Activated CD4-positive, alpha-beta memory T cell treated with anti-CD3 and anti-CD28 coated beads, Interleukin-2, amount 10 ng/mL, durations not matched to agents 7 days and 5 days (primary cell): ENCODE data around the gene LPP. TPM values are rescaled to one million over a fixed set of nuclear protein-coding genes. Genes with fewer than 3 reads are reported as not detected.

ENCODE experiments used
- CTCF ChIA-PET: fragments of 350-600 bp; sonication (Branson Sonifier 250); formaldehyde crosslinking; loops from one replicate; lab custom pipeline; 2021; ENCODE audit warnings: antibody characterized with exemption, inconsistent platforms; lab: Charles Lee
- POLR2A ChIA-PET: fragments of 350-600 bp; sonication (Branson Sonifier 250); formaldehyde crosslinking; loops from one replicate; lab custom pipeline; 2021; ENCODE audit warnings: antibody characterized with exemption; lab: Charles Lee
- DNase-seq: peaks from one replicate; pipeline ENCODE4 v3.0.0-alpha.2; 2020
- H3K27ac Mint-ChIP-seq: one replicate; pipeline ENCODE4 v1.8.0; 2021; ENCODE audit warnings: mild to moderate bottlenecking, mixed read lengths
- H3K27me3 Mint-ChIP-seq: one replicate; pipeline ENCODE4 v1.8.0; 2021; ENCODE audit warnings: mixed read lengths
- H3K36me3 Mint-ChIP-seq: one replicate; pipeline ENCODE4 v1.8.0; 2021; ENCODE audit warnings: low read depth, mixed read lengths
- H3K4me1 Mint-ChIP-seq: one replicate; pipeline ENCODE4 v1.8.0; 2021; ENCODE audit warnings: mixed read lengths
- H3K4me3 Mint-ChIP-seq: one replicate; pipeline ENCODE4 v1.8.0; 2021; ENCODE audit warnings: mild to moderate bottlenecking, mixed read lengths
- H3K9me3 Mint-ChIP-seq: one replicate; pipeline ENCODE4 v1.8.0; 2021; ENCODE audit warnings: mixed read lengths
- total RNA-seq, 2 experiments: library from RNA; stranded (reverse); gene quantifications; one replicate each; pipeline ENCODE4 v1.2.3, GENCODE V29; 2021

Gene LPP
- total RNA-seq, 2 experiments from 2014 or later, result 51.4 to 52.4 TPM

DNA sequence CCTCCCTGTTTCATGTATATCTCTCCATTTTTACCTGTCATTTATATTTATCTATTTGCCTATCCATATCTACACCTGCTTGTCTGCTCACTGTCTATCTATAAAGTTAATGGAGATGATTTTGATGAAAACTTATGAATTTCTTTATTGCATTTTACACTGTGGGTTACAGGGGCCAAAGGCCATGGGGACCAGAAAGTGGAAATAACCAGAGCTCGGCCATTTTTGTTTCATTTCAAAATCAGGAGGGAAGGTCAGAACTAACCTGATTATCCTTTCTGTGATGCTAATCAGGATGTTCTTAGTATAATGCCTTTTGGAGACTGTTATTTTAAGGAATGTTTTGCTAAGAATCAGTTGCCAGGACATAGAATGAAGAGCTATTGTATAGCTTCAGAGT is 147.2 kb downstream of the LPP start:
- no peak overlapping the region for H3K4me3 Mint-ChIP-seq
- no peak overlapping the region for H3K27ac Mint-ChIP-seq

GRCh38 chr3:188303286-188303799 is 149.4 kb downstream of the LPP start:
- H3K9me3 Mint-ChIP-seq, result no peaks in the 10 kb centered on the region
- peaks cover 27% of the 10 kb centered on the region for H3K4me1 Mint-ChIP-seq
- ChIA-PET CTCF (interaction anchor here (1.8 kb wide), 1 partner anchor 9 kb away, joined by 6 read pairs; no protein-coding TSS in a partner anchor), POLR2A (no interaction called here)
- H3K4me3 Mint-ChIP-seq, result no peak overlapping the region
- H3K27ac Mint-ChIP-seq, result no peak overlapping the region
- H3K36me3 Mint-ChIP-seq, result peaks cover 27% of the 10 kb centered on the region
- DNase-seq, result no peak
- H3K27me3 Mint-ChIP-seq, result peaks cover 34% of the 10 kb centered on the region

More for the DNA sequence above, 147.2 kb downstream of the LPP start:
- no peaks in the 10 kb centered on the region for H3K9me3 Mint-ChIP-seq
- peaks cover 42% of the 10 kb centered on the region for H3K4me1 Mint-ChIP-seq
- ChIA-PET POLR2A (no interaction called here), CTCF (interaction anchor here (1.8 to 4.8 kb wide), 2 partner anchors 560 to 561 kb away, joined by 11 to 25 read pairs; no protein-coding TSS in a partner anchor)
- H3K36me3 Mint-ChIP-seq, result peaks cover 12% of the 10 kb centered on the region
- H3K27me3 Mint-ChIP-seq, result peaks cover 20% of the 10 kb centered on the region
- no peak for DNase-seq

GRCh38 chr3:188303823-188304222 is 149.9 kb downstream of the LPP start:
- peaks cover 22% of the 10 kb centered on the region for H3K4me1 Mint-ChIP-seq
- peaks cover 28% of the 10 kb centered on the region for H3K36me3 Mint-ChIP-seq
- no peak for DNase-seq
- POLR2A ChIA-PET, result no interaction called here
- peaks cover 38% of the 10 kb centered on the region for H3K27me3 Mint-ChIP-seq
- H3K27ac Mint-ChIP-seq, result no peak overlapping the region
- no peak overlapping the region for H3K4me3 Mint-ChIP-seq
- CTCF ChIA-PET, result interaction anchor here (1.1 to 1.8 kb wide), 3 partner anchors 9 to 564 kb away, joined by 3 to 7 read pairs (median 6); no protein-coding TSS in a partner anchor
- H3K9me3 Mint-ChIP-seq, result no peaks in the 10 kb centered on the region

DNA sequence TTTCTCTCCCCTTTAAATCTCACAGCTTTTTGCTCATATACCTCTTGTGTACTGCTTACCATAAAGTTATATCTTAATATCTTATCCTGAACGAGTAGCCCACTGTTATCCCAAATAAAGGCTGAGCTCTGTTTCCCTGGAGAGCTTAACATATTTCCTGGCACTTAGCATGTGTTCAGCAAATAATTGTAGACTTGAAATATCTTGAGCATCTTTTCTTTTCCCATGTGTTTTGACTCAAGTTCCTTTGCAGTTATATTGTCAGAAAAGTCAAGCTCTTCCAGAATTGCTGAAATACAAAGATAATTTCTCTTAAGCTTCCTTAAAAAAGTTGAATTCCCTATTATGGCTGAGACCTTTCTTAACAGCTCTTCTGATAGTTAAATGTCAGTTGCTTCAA is 150.5 kb downstream of the LPP start:
- CTCF ChIA-PET, result interaction anchor here (1.1 to 1.8 kb wide), 3 partner anchors 10 to 565 kb away, joined by 3 to 7 read pairs (median 6); no protein-coding TSS in a partner anchor
- no peak overlapping the region for H3K4me3 Mint-ChIP-seq
- no peak overlapping the region for H3K27ac Mint-ChIP-seq
- POLR2A ChIA-PET, result no interaction called here
- DNase-seq, result no peak
- H3K27me3 Mint-ChIP-seq, result peaks cover 43% of the 10 kb centered on the region
- peaks cover 21% of the 10 kb centered on the region for H3K4me1 Mint-ChIP-seq
- no peaks in the 10 kb centered on the region for H3K9me3 Mint-ChIP-seq
- H3K36me3 Mint-ChIP-seq, result peaks cover 28% of the 10 kb centered on the region

- H3K4me1 Mint-ChIP-seq, result peaks cover 25% of the 10 kb centered on the region
- no peak overlapping the region for H3K4me3 Mint-ChIP-seq
- peaks cover 47% of the 10 kb centered on the region for H3K27me3 Mint-ChIP-seq
- DNase-seq, result no peak
- CTCF ChIA-PET, result interaction anchor here (1.4 to 1.8 kb wide), 2 partner anchors 11 to 564 kb away, joined by 6 to 7 read pairs; no protein-coding TSS in a partner anchor
- POLR2A ChIA-PET, result no interaction called here
- peaks cover 30% of the 10 kb centered on the region for H3K36me3 Mint-ChIP-seq
- no peak overlapping the region for H3K27ac Mint-ChIP-seq
- no peaks in the 10 kb centered on the region for H3K9me3 Mint-ChIP-seq
Observed at GRCh38 chr3:188305220-188305619, 151.3 kb downstream of the LPP start.

DNA sequence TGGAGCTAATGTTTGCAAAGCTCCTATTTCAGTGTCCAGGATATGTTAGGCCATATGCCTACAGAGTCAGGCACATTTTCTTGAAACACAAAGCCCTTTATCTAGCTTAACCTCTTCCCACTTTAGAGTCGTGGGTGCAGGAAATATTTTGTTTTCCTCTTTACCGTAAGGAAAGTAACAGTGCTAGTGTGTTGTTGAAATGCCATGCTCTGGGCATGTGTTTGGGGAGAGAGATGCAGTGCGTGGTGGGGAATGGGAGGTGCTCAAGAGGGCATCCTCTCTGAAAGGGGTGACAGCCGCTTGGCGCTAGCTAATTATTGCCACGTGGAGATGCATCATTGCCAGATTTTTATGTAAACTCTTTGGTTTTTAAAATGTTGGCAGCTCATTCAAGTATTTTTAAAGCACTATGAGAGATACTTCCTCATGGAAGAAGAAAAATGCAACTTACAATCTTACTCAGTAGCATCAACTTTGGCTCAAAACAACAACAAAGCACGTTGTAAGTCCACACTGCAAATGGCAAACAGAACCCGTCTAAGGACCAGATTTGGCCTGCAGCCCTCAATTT is 152.6 kb downstream of the LPP start:
- H3K27ac Mint-ChIP-seq, result no peak overlapping the region
- H3K36me3 Mint-ChIP-seq, result peaks cover 36% of the 10 kb centered on the region
- ChIA-PET CTCF (no interaction called here), POLR2A (interaction anchor here (0.8 to 1.0 kb wide), 2 partner anchors 16 to 17 kb away, joined by 3 to 4 read pairs; no protein-coding TSS in a partner anchor)
- H3K4me3 Mint-ChIP-seq, result no peak overlapping the region
- peaks cover 23% of the 10 kb centered on the region for H3K4me1 Mint-ChIP-seq
- H3K9me3 Mint-ChIP-seq, result no peaks in the 10 kb centered on the region
- no peak for DNase-seq
- peaks cover 50% of the 10 kb centered on the region for H3K27me3 Mint-ChIP-seq

DNA sequence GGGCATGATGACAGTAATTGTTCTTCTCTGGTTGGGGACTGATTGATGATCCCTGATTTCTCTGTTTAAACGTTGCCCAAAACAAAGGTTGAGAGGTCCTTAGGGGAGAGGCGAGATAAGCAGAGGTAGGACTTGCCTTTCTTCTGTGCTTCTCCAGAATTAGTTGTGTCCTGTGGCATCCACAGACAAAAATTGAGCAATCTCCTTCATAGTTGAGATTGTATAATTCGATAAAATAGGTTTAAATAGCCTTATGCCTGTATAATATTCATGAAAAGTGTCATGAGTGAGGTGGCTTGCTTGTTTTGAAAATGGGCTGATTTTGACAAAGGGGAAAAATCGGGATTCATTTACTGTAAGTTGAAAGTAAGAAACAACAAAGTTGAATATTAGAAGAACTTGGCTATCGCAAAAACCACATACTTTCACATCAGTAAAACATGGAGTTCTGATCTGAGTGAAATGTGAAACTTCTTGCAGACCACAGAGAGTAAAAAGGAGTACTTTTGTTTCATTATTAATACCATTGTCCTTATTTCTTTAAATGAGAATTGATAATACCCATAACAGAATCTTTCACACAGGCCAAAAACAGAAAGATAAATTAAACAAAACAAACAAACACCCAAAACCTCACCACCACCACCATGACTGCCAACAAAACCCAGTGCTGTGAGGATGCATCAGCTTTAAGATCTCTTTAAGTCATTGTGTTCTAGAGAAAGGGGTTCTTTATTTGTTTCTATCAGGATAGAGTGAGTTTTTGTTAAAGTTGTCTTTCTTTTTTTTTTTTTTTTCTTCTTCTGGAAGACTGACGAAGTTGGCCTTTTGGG is 155.7 kb downstream of the LPP start:
- H3K27ac Mint-ChIP-seq, result no peak overlapping the region
- CTCF ChIA-PET, result interaction anchor here (0.7 kb wide), 1 partner anchor 597 kb away, joined by 3 read pairs; no protein-coding TSS in a partner anchor
- peaks cover 17% of the 10 kb centered on the region for H3K4me1 Mint-ChIP-seq
- H3K9me3 Mint-ChIP-seq, result no peaks in the 10 kb centered on the region
- POLR2A ChIA-PET, result interaction anchor here (0.6 to 1.3 kb wide), 2 partner anchors 11 to 570 kb away, joined by 3 to 5 read pairs; no protein-coding TSS in a partner anchor
- H3K36me3 Mint-ChIP-seq, result peaks cover 32% of the 10 kb centered on the region
- peaks cover 41% of the 10 kb centered on the region for H3K27me3 Mint-ChIP-seq
- peak; percentile 35 for DNase-seq
- no peak overlapping the region for H3K4me3 Mint-ChIP-seq

DNA sequence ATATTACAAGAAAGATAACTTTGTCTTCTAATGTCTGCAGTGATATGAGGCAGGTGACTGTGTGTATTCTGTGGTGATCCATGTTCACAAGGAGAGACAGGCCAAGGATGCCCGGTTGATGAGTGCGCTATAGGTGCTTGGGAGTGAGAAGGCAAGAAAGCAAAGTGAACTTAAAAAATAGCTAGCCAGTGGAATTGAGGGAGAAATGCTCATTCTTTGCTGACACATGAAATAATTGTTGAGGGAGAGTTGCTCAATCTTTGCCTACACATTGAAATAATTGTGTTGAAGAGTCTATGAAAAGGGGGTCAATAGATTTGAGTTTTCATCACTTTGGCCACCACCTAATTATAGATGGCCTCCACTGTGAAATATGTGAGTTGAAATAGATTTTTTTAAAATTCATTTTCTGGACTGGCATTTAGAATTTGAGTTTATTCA is 156.3 kb downstream of the LPP start:
- H3K36me3 Mint-ChIP-seq, result peaks cover 30% of the 10 kb centered on the region
- POLR2A ChIA-PET, result interaction anchor here (1.3 kb wide), 1 partner anchor 570 kb away, joined by 3 read pairs; no protein-coding TSS in a partner anchor
- no peak for DNase-seq

GRCh38 chr3:188315553-188315952 is 161.6 kb downstream of the LPP start:
- no peak overlapping the region for H3K27ac Mint-ChIP-seq
- H3K4me1 Mint-ChIP-seq, result peaks cover under 1% of the 10 kb centered on the region
- H3K36me3 Mint-ChIP-seq, result peaks cover 7% of the 10 kb centered on the region
- peaks cover 14% of the 10 kb centered on the region for H3K27me3 Mint-ChIP-seq
- no peak overlapping the region for H3K4me3 Mint-ChIP-seq
- CTCF ChIA-PET, result interaction anchor here (1.2 to 2.4 kb wide), 2 partner anchors 568 to 575 kb away, joined by 3 to 10 read pairs; no protein-coding TSS in a partner anchor
- DNase-seq, result no peak
- H3K9me3 Mint-ChIP-seq, result no peaks in the 10 kb centered on the region
- POLR2A ChIA-PET, result no interaction called here

More for the DNA sequence above, 156.3 kb downstream of the LPP start:
- Mint-ChIP-seq H3K4me3 (no peak overlapping the region), H3K27ac (no peak overlapping the region), H3K9me3 (no peaks in the 10 kb centered on the region), H3K4me1 (peaks cover 17% of the 10 kb centered on the region), H3K27me3 (peaks cover 41% of the 10 kb centered on the region)
- CTCF ChIA-PET, result interaction anchor here (0.7 kb wide), 1 partner anchor 597 kb away, joined by 3 read pairs; no protein-coding TSS in a partner anchor

DNA sequence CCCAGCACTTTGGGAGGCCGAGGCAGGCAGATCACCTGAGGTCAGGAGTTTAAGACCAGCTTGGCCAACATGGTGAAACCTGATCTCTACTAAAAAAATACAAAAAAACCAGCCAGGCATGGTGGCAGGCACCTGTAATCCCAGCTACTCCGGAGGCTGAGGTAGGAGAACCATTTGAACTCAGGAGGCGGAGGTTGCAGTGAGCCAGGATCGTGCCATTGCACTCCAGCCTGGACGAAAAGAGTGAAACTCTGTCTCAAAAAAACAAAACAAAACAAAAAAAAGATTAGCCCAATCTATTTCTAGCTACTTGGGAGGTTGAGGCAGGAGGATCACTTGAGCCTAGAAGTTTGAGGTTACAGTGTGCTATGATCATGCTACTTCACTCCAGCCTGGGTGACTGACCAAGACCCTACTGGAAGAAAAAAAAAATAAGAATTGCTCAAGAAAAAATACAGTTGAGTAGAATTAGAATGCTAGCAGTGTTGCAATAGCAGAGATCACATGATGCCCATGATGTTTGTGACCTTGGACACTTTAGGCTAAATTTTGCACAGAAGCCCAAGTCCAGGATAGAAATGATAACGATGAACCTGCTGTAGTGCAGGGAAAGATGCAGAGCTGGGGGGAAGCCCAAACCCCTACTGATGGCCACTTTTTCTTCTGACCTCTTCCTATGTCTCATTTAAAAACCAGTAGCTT is 162.2 kb downstream of the LPP start:
- Mint-ChIP-seq H3K9me3 (no peaks in the 10 kb centered on the region), H3K4me3 (no peak overlapping the region), H3K36me3 (peaks cover 5% of the 10 kb centered on the region), H3K4me1 (peaks cover 4% of the 10 kb centered on the region), H3K27ac (no peak overlapping the region), H3K27me3 (peaks cover 12% of the 10 kb centered on the region)
- ChIA-PET CTCF (interaction anchor here (1.2 to 2.4 kb wide), 2 partner anchors 569 to 576 kb away, joined by 3 to 10 read pairs; no protein-coding TSS in a partner anchor), POLR2A (no interaction called here)
- DNase-seq, result no peak

DNA sequence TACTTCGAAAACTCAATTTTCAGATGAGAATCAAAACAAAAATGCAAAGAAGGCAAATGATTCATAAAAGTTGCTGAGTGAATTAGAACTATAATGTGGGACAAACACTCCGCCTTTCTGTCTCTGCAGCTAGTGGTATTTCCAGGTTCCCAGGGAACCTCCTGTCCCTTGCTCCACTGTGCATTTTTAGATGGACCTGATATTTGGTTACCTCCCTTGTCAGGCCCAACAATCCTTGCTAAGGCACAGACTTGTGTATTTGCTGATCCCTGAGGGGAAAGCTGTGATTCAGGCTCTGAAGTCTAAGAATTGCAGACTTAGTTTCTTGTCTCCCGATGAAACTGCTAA is 162.7 kb downstream of the LPP start:
- no peaks in the 10 kb centered on the region for H3K9me3 Mint-ChIP-seq
- POLR2A ChIA-PET, result no interaction called here
- no peak overlapping the region for H3K27ac Mint-ChIP-seq
- DNase-seq, result no peak
- H3K36me3 Mint-ChIP-seq, result peaks cover 4% of the 10 kb centered on the region
- H3K4me1 Mint-ChIP-seq, result peaks cover 4% of the 10 kb centered on the region
- H3K4me3 Mint-ChIP-seq, result no peak overlapping the region
- H3K27me3 Mint-ChIP-seq, result peaks cover 11% of the 10 kb centered on the region
- CTCF ChIA-PET, result interaction anchor here (1.2 kb wide), 1 partner anchor 569 kb away, joined by 3 read pairs; no protein-coding TSS in a partner anchor

- H3K36me3 Mint-ChIP-seq, result peaks cover 11% of the 10 kb centered on the region
- ChIA-PET CTCF (no interaction called here), POLR2A (no interaction called here)
- DNase-seq, result no peak
- peaks cover 10% of the 10 kb centered on the region for H3K27me3 Mint-ChIP-seq
- H3K4me3 Mint-ChIP-seq, result no peak overlapping the region
- H3K9me3 Mint-ChIP-seq, result peaks cover 2% of the 10 kb centered on the region
- H3K27ac Mint-ChIP-seq, result no peak overlapping the region
- H3K4me1 Mint-ChIP-seq, result peaks cover 30% of the 10 kb centered on the region
Observed at GRCh38 chr3:188319569-188319968, 165.6 kb downstream of the LPP start.
